Measurements from ENCODE around the gene MAS1L.

MAS1L gene, protein sequence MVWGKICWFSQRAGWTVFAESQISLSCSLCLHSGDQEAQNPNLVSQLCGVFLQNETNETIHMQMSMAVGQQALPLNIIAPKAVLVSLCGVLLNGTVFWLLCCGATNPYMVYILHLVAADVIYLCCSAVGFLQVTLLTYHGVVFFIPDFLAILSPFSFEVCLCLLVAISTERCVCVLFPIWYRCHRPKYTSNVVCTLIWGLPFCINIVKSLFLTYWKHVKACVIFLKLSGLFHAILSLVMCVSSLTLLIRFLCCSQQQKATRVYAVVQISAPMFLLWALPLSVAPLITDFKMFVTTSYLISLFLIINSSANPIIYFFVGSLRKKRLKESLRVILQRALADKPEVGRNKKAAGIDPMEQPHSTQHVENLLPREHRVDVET

GRCh38 chr6:29487660-29488059, at the start of gene MAS1L:
TSS of gene MAS1L (minus strand) at chr6:29487956. CDS start at chr6:29487902, 54 bp downstream.
- TF ChIP-seq, protein P1, sequence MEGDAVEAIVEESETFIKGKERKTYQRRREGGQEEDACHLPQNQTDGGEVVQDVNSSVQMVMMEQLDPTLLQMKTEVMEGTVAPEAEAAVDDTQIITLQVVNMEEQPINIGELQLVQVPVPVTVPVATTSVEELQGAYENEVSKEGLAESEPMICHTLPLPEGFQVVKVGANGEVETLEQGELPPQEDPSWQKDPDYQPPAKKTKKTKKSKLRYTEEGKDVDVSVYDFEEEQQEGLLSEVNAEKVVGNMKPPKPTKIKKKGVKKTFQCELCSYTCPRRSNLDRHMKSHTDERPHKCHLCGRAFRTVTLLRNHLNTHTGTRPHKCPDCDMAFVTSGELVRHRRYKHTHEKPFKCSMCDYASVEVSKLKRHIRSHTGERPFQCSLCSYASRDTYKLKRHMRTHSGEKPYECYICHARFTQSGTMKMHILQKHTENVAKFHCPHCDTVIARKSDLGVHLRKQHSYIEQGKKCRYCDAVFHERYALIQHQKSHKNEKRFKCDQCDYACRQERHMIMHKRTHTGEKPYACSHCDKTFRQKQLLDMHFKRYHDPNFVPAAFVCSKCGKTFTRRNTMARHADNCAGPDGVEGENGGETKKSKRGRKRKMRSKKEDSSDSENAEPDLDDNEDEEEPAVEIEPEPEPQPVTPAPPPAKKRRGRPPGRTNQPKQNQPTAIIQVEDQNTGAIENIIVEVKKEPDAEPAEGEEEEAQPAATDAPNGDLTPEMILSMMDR (IDR thresholded peaks at IDR 0.05; ENCODE audit: insufficient read depth, low read length, poor library complexity, severe bottlenecking): no peak
- TF ChIP-seq EZH2phosphoT487 (conservative IDR thresholded peaks at IDR 0.05; ENCODE audit: low read length): no peak
- Histone ChIP-seq H3K9me3 (ENCODE audit: insufficient read depth, low read length) (no peaks in the 10 kb centered on the region), H3K36me3 (ENCODE audit: low read length) (no peaks in the 10 kb centered on the region), H3K9me2 (replicated peaks; ENCODE audit: insufficient read depth, low read length) (no peaks in the 10 kb centered on the region), H2AFZ (ENCODE audit: low read depth, low read length, severe bottlenecking) (no peak within 1 kb of the TSS), H3K9ac (ENCODE audit: low read length) (no peak within 1 kb of the TSS), H3F3A (ENCODE audit: insufficient read depth) (no peaks in the 10 kb centered on the region), H3K79me2 (ENCODE audit: insufficient read depth, low read length) (no peaks in the 10 kb centered on the region), H3K27me3 (ENCODE audit: low read length) (no peaks in the 10 kb centered on the region), H4K20me1 (ENCODE audit: low read depth, low read length) (no peaks in the 10 kb centered on the region), H3K4me2 (ENCODE audit: low read depth, low read length, poor library complexity, severe bottlenecking) (no peak within 1 kb of the TSS), H3K4me3 (ENCODE audit: insufficient read depth, low read length, poor library complexity, severe bottlenecking) (no peak within 1 kb of the TSS), H3K27ac (ENCODE audit: low read depth, low read length) (no peak within 1 kb of the TSS)

- Histone ChIP-seq H3K4me2 (ENCODE audit: low read depth, low read length, poor library complexity, severe bottlenecking) (no peak overlapping the region), H3K9me3 (ENCODE audit: insufficient read depth, low read length) (no peaks in the 10 kb centered on the region), H3K27ac (ENCODE audit: low read depth, low read length) (no peak overlapping the region), H2AFZ (ENCODE audit: low read depth, low read length, severe bottlenecking) (no peak overlapping the region), H3K4me3 (ENCODE audit: insufficient read depth, low read length, poor library complexity, severe bottlenecking) (no peak overlapping the region), H3K79me2 (ENCODE audit: insufficient read depth, low read length) (no peaks in the 10 kb centered on the region), H3K27me3 (ENCODE audit: low read length) (no peaks in the 10 kb centered on the region), H3F3A (ENCODE audit: insufficient read depth) (no peaks in the 10 kb centered on the region), H3K9ac (ENCODE audit: low read length) (no peak overlapping the region), H3K36me3 (ENCODE audit: low read length) (no peaks in the 10 kb centered on the region), H3K9me2 (replicated peaks; ENCODE audit: insufficient read depth, low read length) (no peaks in the 10 kb centered on the region), H4K20me1 (ENCODE audit: low read depth, low read length) (no peaks in the 10 kb centered on the region)
- TF ChIP-seq, protein P1 (IDR thresholded peaks at IDR 0.05; ENCODE audit: insufficient read depth, low read length, poor library complexity, severe bottlenecking): no peak
- no peak for TF ChIP-seq EZH2phosphoT487 (conservative IDR thresholded peaks at IDR 0.05; ENCODE audit: low read length)
Measured at GRCh38 chr6:29532320-29532951, 44.7 kb upstream of the MAS1L start.

DNA sequence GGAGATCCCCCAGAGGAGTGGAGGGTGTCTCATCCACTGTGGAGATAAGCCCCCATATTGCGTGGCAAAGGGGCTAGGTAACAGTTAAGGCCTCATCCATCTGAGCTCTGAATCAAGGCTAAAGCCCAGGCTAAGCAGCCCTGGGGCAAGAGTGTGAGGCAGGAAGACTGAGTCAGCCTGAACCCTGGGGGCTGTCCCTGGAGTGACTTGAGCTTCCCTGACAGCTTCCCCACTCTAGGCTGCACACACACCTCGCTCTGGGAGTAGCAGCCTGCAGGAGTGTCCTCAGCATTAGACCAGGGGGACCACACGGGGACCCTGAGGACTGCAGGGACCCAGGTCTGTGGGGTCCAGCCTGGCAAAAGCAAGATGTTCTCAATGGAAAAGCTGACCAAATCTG, 43.9 kb upstream of the MAS1L start:
- no peaks in the 10 kb centered on the region for H3K27me3 ChIP-seq (ENCODE audit: low read length)
- TF ChIP-seq, protein P1 (IDR thresholded peaks at IDR 0.05; ENCODE audit: insufficient read depth, low read length, poor library complexity, severe bottlenecking): no peak
- TF ChIP-seq EZH2phosphoT487 (conservative IDR thresholded peaks at IDR 0.05; ENCODE audit: low read length): no peak

More for the DNA sequence above, 43.9 kb upstream of the MAS1L start:
- Histone ChIP-seq H3K4me3 (ENCODE audit: insufficient read depth, low read length, poor library complexity, severe bottlenecking) (no peak overlapping the region), H3K4me2 (ENCODE audit: low read depth, low read length, poor library complexity, severe bottlenecking) (no peak overlapping the region), H3K9ac (ENCODE audit: low read length) (no peak overlapping the region), H3K36me3 (ENCODE audit: low read length) (no peaks in the 10 kb centered on the region), H2AFZ (ENCODE audit: low read depth, low read length, severe bottlenecking) (no peak overlapping the region), H3K9me3 (ENCODE audit: insufficient read depth, low read length) (no peaks in the 10 kb centered on the region), H4K20me1 (ENCODE audit: low read depth, low read length) (no peaks in the 10 kb centered on the region), H3K9me2 (replicated peaks; ENCODE audit: insufficient read depth, low read length) (no peaks in the 10 kb centered on the region), H3K79me2 (ENCODE audit: insufficient read depth, low read length) (no peaks in the 10 kb centered on the region), H3F3A (ENCODE audit: insufficient read depth) (no peaks in the 10 kb centered on the region), H3K27ac (ENCODE audit: low read depth, low read length) (no peak overlapping the region)
